ENCODE data around the gene CAMTA1. TPM values are rescaled to one million over a fixed set of nuclear protein-coding genes. Genes with fewer than 3 reads are reported as not detected.

The CAMTA1 gene
- total and polyA plus RNA-seq, 2 experiments from 2014 or later, result 89.0 to 145 TPM

- Histone ChIP-seq H3K9me3 (ENCODE audit: low read depth) (no peaks in the 10 kb centered on the region), H3K4me3 (no peak overlapping the region), H3K27ac (no peak overlapping the region), H3K9me2 (replicated peaks; ENCODE audit: insufficient read depth) (no peaks in the 10 kb centered on the region), H3K79me2 (no peaks in the 10 kb centered on the region), H3K36me3 (replicated peaks; ENCODE audit: insufficient read depth, low read depth) (no peaks in the 10 kb centered on the region), H3K4me2 (no peak overlapping the region), H4K20me1 (ENCODE audit: insufficient read depth, poor library complexity, severe bottlenecking) (no peaks in the 10 kb centered on the region), H2AFZ (no peak overlapping the region), H3K4me1 (ENCODE audit: insufficient read depth) (no peaks in the 10 kb centered on the region), H3K27me3 (peaks cover 18% of the 10 kb centered on the region)
- no peak for TF ChIP-seq EZH2phosphoT487 (IDR thresholded peaks at IDR 0.05; ENCODE audit: low read depth, severe bottlenecking, unreplicated experiment)
- TF ChIP-seq, protein P1, sequence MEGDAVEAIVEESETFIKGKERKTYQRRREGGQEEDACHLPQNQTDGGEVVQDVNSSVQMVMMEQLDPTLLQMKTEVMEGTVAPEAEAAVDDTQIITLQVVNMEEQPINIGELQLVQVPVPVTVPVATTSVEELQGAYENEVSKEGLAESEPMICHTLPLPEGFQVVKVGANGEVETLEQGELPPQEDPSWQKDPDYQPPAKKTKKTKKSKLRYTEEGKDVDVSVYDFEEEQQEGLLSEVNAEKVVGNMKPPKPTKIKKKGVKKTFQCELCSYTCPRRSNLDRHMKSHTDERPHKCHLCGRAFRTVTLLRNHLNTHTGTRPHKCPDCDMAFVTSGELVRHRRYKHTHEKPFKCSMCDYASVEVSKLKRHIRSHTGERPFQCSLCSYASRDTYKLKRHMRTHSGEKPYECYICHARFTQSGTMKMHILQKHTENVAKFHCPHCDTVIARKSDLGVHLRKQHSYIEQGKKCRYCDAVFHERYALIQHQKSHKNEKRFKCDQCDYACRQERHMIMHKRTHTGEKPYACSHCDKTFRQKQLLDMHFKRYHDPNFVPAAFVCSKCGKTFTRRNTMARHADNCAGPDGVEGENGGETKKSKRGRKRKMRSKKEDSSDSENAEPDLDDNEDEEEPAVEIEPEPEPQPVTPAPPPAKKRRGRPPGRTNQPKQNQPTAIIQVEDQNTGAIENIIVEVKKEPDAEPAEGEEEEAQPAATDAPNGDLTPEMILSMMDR (IDR thresholded peaks at IDR 0.05; ENCODE audit: poor library complexity), result no peak
- no peak for TF ChIP-seq EZH2 (IDR thresholded peaks at IDR 0.05; ENCODE audit: borderline replicate concordance)
- no peak for DNase-seq (ENCODE audit: low spot score)
- 80% methylated on average over 8 of the region's 8 CpGs for WGBS (ENCODE audit: low lambda C conversion rate, missing lambda C conversion rate)
Observed at GRCh38 chr1:7100479-7100878, 315.2 kb downstream of the CAMTA1 start.

GRCh38 chr1:7101187-7101586, 315.9 kb downstream of the CAMTA1 start:
- Histone ChIP-seq H3K27ac (no peak overlapping the region), H3K4me1 (ENCODE audit: insufficient read depth) (no peaks in the 10 kb centered on the region), H3K9me3 (ENCODE audit: low read depth) (no peaks in the 10 kb centered on the region), H3K4me3 (no peak overlapping the region), H2AFZ (no peak overlapping the region), H3K9me2 (replicated peaks; ENCODE audit: insufficient read depth) (no peaks in the 10 kb centered on the region), H3K27me3 (peaks cover 12% of the 10 kb centered on the region), H4K20me1 (ENCODE audit: insufficient read depth, poor library complexity, severe bottlenecking) (no peaks in the 10 kb centered on the region), H3K4me2 (no peak overlapping the region), H3K79me2 (no peaks in the 10 kb centered on the region), H3K36me3 (replicated peaks; ENCODE audit: insufficient read depth, low read depth) (no peaks in the 10 kb centered on the region)
- DNase-seq (ENCODE audit: low spot score), result no peak
- TF ChIP-seq EZH2phosphoT487 (IDR thresholded peaks at IDR 0.05; ENCODE audit: low read depth, severe bottlenecking, unreplicated experiment), result no peak
- TF ChIP-seq, protein P1 (IDR thresholded peaks at IDR 0.05; ENCODE audit: poor library complexity), result no peak
- TF ChIP-seq EZH2 (IDR thresholded peaks at IDR 0.05; ENCODE audit: borderline replicate concordance), result no peak
- 89% methylated on average over 5 of the region's 5 CpGs for WGBS (ENCODE audit: low lambda C conversion rate, missing lambda C conversion rate)

- TF ChIP-seq EZH2phosphoT487 (IDR thresholded peaks at IDR 0.05; ENCODE audit: low read depth, severe bottlenecking, unreplicated experiment) (no peak), EZH2 (IDR thresholded peaks at IDR 0.05; ENCODE audit: borderline replicate concordance) (no peak)
- TF ChIP-seq, protein P1 (IDR thresholded peaks at IDR 0.05; ENCODE audit: poor library complexity), result no peak
- Histone ChIP-seq H3K9me2 (replicated peaks; ENCODE audit: insufficient read depth) (no peaks in the 10 kb centered on the region), H3K4me2 (no peak overlapping the region), H3K9me3 (ENCODE audit: low read depth) (no peaks in the 10 kb centered on the region), H3K79me2 (no peaks in the 10 kb centered on the region), H3K27me3 (peaks cover 3% of the 10 kb centered on the region), H3K27ac (no peak overlapping the region), H3K4me1 (ENCODE audit: insufficient read depth) (no peaks in the 10 kb centered on the region), H2AFZ (no peak overlapping the region), H4K20me1 (ENCODE audit: insufficient read depth, poor library complexity, severe bottlenecking) (no peaks in the 10 kb centered on the region), H3K36me3 (replicated peaks; ENCODE audit: insufficient read depth, low read depth) (no peaks in the 10 kb centered on the region), H3K4me3 (no peak overlapping the region)
- no peak for DNase-seq (ENCODE audit: low spot score)
- 91% methylated on average over 7 of the region's 7 CpGs for WGBS (ENCODE audit: low lambda C conversion rate, missing lambda C conversion rate)
Observed at GRCh38 chr1:7103361-7103782, 318.1 kb downstream of the CAMTA1 start.

DNA sequence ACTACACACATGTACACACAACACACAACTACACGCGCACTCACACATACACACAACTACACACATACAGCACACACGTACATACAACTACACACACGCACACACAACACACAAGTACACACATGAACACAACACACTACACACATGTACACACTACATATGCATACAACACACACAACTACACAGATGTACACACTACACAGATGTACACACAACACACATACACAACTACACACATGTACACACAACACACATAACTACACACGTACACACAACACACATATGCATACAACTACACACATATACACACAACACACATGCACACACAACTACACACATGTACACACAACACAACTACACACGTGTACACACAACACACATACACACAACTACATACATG, 318.6 kb downstream of the CAMTA1 start:
- no peaks in the 10 kb centered on the region for H3K4me1 ChIP-seq (ENCODE audit: insufficient read depth)
- no peaks in the 10 kb centered on the region for H3K36me3 ChIP-seq (replicated peaks; ENCODE audit: insufficient read depth, low read depth)
- no peaks in the 10 kb centered on the region for H3K9me2 ChIP-seq (replicated peaks; ENCODE audit: insufficient read depth)
- H3K9me3 ChIP-seq (ENCODE audit: low read depth), result no peaks in the 10 kb centered on the region
- no peaks in the 10 kb centered on the region for H3K79me2 ChIP-seq
- DNase-seq (ENCODE audit: low spot score), result no peak
- peaks cover 3% of the 10 kb centered on the region for H3K27me3 ChIP-seq
- H2AFZ ChIP-seq, result no peak overlapping the region
- WGBS (ENCODE audit: low lambda C conversion rate, missing lambda C conversion rate), result 83% methylated on average over 6 of the region's 6 CpGs
- H4K20me1 ChIP-seq (ENCODE audit: insufficient read depth, poor library complexity, severe bottlenecking), result no peaks in the 10 kb centered on the region
- no peak overlapping the region for H3K4me2 ChIP-seq
- no peak overlapping the region for H3K27ac ChIP-seq
- no peak overlapping the region for H3K4me3 ChIP-seq
- TF ChIP-seq EZH2phosphoT487 (IDR thresholded peaks at IDR 0.05; ENCODE audit: low read depth, severe bottlenecking, unreplicated experiment) (no peak), EZH2 (IDR thresholded peaks at IDR 0.05; ENCODE audit: borderline replicate concordance) (no peak)
- TF ChIP-seq, protein P1 (IDR thresholded peaks at IDR 0.05; ENCODE audit: poor library complexity), result no peak

Data from hepatocyte (in vitro differentiated cells).